ENCODE measurements around the gene MLANA. TPM values are rescaled to one million over a fixed set of nuclear protein-coding genes. Genes with fewer than 3 reads are reported as not detected.

Gene MLANA
- total and polyA plus RNA-seq, 9 donors, result not detected

GRCh38 chr9:5843794-5844471, 46.8 kb upstream of the MLANA start:
- peak overlapping the region in 1 of 2 donors; percentile 12 for H3K27ac ChIP-seq
- H3K4me3 ChIP-seq, result no peak overlapping the region
- no peaks in the 10 kb centered on the region for H3K9me3 ChIP-seq
- intact Hi-C loops (cut with DNase I), result loop anchor here in 1 of 4 donors (10.0 kb wide), 1 partner anchor 59 kb away; no protein-coding TSS in a partner anchor
- H3K4me1 ChIP-seq (ENCODE audit: insufficient read depth), result peaks cover 8% of the 10 kb centered on the region
- WGBS, 3 donors, result 20 to 27% (median 23%) methylated on average over 8 of the region's 8 CpGs
- TF ChIP-seq CTCF (IDR thresholded peaks at IDR 0.05) (no peak), POLR2A (IDR thresholded peaks at IDR 0.05) (no peak), EP300 (IDR thresholded peaks at IDR 0.05) (no peak)
- no peaks in the 10 kb centered on the region for H3K36me3 ChIP-seq
- peak in 1 of 5 donors; percentile 19 for DNase-seq
- no peaks in the 10 kb centered on the region for H3K27me3 ChIP-seq

- no peak overlapping the region for H3K4me3 ChIP-seq
- DNase-seq, result no peak
- H3K4me1 ChIP-seq (ENCODE audit: insufficient read depth), result peaks cover 8% of the 10 kb centered on the region
- no peaks in the 10 kb centered on the region for H3K27me3 ChIP-seq
- no peak overlapping the region for H3K27ac ChIP-seq
- TF ChIP-seq EP300 (IDR thresholded peaks at IDR 0.05) (no peak), POLR2A (IDR thresholded peaks at IDR 0.05) (no peak), CTCF (IDR thresholded peaks at IDR 0.05) (no peak)
- no peaks in the 10 kb centered on the region for H3K36me3 ChIP-seq
- WGBS, 3 donors, result 51 to 63% (median 56%) methylated on average over 1 of the region's 1 CpG
- intact Hi-C loops (cut with DNase I), result loop anchor here in 1 of 4 donors (10.0 kb wide), 1 partner anchor 60 kb away; no protein-coding TSS in a partner anchor
- no peaks in the 10 kb centered on the region for H3K9me3 ChIP-seq
Observed at GRCh38 chr9:5845157-5845531, 45.5 kb upstream of the MLANA start.

GRCh38 chr9:5846096-5846495, 44.6 kb upstream of the MLANA start:
- Histone ChIP-seq H3K36me3 (no peaks in the 10 kb centered on the region), H3K27ac (no peak overlapping the region), H3K9me3 (no peaks in the 10 kb centered on the region), H3K4me1 (ENCODE audit: insufficient read depth) (peaks cover 8% of the 10 kb centered on the region), H3K4me3 (no peak overlapping the region), H3K27me3 (no peaks in the 10 kb centered on the region)
- intact Hi-C loops (cut with DNase I), result loop anchor here in 1 of 4 donors (10.0 kb wide), 1 partner anchor 61 kb away; no protein-coding TSS in a partner anchor
- WGBS, 3 donors, result 83 to 100% (median 96%) methylated on average over 1 of the region's 1 CpG
- no peak for TF ChIP-seq POLR2A (IDR thresholded peaks at IDR 0.05)
- TF ChIP-seq EP300 (IDR thresholded peaks at IDR 0.05), result no peak
- no peak for TF ChIP-seq CTCF (IDR thresholded peaks at IDR 0.05)
- no peak for DNase-seq

GRCh38 chr9:5846501-5846921, 44.2 kb upstream of the MLANA start:
- no peak for TF ChIP-seq EP300 (IDR thresholded peaks at IDR 0.05)
- no peak for TF ChIP-seq POLR2A (IDR thresholded peaks at IDR 0.05)
- TF ChIP-seq CTCF (IDR thresholded peaks at IDR 0.05), result no peak
- Histone ChIP-seq H3K9me3 (no peaks in the 10 kb centered on the region), H3K36me3 (no peaks in the 10 kb centered on the region), H3K27me3 (no peaks in the 10 kb centered on the region), H3K4me1 (ENCODE audit: insufficient read depth) (peaks cover 8% of the 10 kb centered on the region), H3K27ac (no peak overlapping the region), H3K4me3 (no peak overlapping the region)
- intact Hi-C loops (cut with DNase I), result loop anchor here in 1 of 4 donors (10.0 kb wide), 1 partner anchor 62 kb away; no protein-coding TSS in a partner anchor
- no peak for DNase-seq
- WGBS, 3 donors, result 88 to 92% (median 90%) methylated on average over 4 of the region's 4 CpGs

Data from ovary (tissue), 9 donors.